Right atrium auricular region (tissue), 2 donors: ENCODE results near the gene HDGFL3. TPM values are rescaled to one million over a fixed set of nuclear protein-coding genes. Genes with fewer than 3 reads are reported as not detected.

Source experiments
- DNase-seq: peaks from one replicate; pipeline ENCODE4 v3.0.0-alpha.2; 2019; ENCODE audit warnings: low spot score
- H3K27ac ChIP-seq, 2 donors: fragments of 200-600 bp; sonication (generic); 1 replicate in 1 of 2; 2 replicates in 1 of 2; pipeline ENCODE4 v1.5.1; 2016 to 2019
- H3K27me3 ChIP-seq, 2 donors: fragments of 200-600 bp; sonication (generic); one replicate each; pipeline versions ENCODE4 v1.5.1 to v1.6.0; 2017 to 2019
- H3K36me3 ChIP-seq: fragments of 200-600 bp; sonication (generic); one replicate; pipeline ENCODE4 v1.5.1; 2016
- H3K4me1 ChIP-seq, 2 donors: fragments of 200-600 bp; sonication (generic); one replicate each; pipeline versions ENCODE4 v1.5.1 to v1.6.0; 2017 to 2019
- H3K4me3 ChIP-seq, 2 donors: fragments of 200-600 bp; sonication (generic); 1 replicate in 1 of 2; 2 replicates in 1 of 2; pipeline ENCODE4 v1.5.1; 2017 to 2019; ENCODE audit warnings: mild to moderate bottlenecking in 1 of 2, moderate library complexity in 1 of 2
- H3K9me3 ChIP-seq, 2 donors: fragments of 200-600 bp; sonication (generic); one replicate each; pipeline ENCODE4 v1.5.1; 2019
- total RNA-seq, 2 donors: library from RNA; depleted of rRNA; stranded (reverse); fragments of >200 nt; gene quantifications; one replicate each; pipeline ENCODE4 v1.1.0, GENCODE V29; 2016
- TF ChIP-seq, protein P1 (sequence below), 2 donors: fragments of 200-600 bp; sonication (generic); IDR thresholded peaks; one replicate each; pipeline ENCODE4 v1.5.1; 2019; ENCODE audit warnings: antibody characterized with exemption in 2 of 2

Gene HDGFL3
- total RNA-seq, 2 donors from 2014 or later: 25.6 to 30.0 TPM

- no peaks in the 10 kb centered on the region for H3K36me3 ChIP-seq
- TF ChIP-seq, protein P1, sequence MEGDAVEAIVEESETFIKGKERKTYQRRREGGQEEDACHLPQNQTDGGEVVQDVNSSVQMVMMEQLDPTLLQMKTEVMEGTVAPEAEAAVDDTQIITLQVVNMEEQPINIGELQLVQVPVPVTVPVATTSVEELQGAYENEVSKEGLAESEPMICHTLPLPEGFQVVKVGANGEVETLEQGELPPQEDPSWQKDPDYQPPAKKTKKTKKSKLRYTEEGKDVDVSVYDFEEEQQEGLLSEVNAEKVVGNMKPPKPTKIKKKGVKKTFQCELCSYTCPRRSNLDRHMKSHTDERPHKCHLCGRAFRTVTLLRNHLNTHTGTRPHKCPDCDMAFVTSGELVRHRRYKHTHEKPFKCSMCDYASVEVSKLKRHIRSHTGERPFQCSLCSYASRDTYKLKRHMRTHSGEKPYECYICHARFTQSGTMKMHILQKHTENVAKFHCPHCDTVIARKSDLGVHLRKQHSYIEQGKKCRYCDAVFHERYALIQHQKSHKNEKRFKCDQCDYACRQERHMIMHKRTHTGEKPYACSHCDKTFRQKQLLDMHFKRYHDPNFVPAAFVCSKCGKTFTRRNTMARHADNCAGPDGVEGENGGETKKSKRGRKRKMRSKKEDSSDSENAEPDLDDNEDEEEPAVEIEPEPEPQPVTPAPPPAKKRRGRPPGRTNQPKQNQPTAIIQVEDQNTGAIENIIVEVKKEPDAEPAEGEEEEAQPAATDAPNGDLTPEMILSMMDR (IDR thresholded peaks at IDR 0.05): no peak
- no peak overlapping the region for H3K27ac ChIP-seq
- H3K9me3 ChIP-seq: no peaks in the 10 kb centered on the region
- no peak overlapping the region for H3K4me3 ChIP-seq
- peaks cover 0 to 23% of the 10 kb centered on the region in 2 donors for H3K4me1 ChIP-seq
- H3K27me3 ChIP-seq: no peaks in the 10 kb centered on the region
- no peak for DNase-seq
Measured at GRCh38 chr15:83204697-83205096, 2.9 kb downstream of the HDGFL3 start.

DNA sequence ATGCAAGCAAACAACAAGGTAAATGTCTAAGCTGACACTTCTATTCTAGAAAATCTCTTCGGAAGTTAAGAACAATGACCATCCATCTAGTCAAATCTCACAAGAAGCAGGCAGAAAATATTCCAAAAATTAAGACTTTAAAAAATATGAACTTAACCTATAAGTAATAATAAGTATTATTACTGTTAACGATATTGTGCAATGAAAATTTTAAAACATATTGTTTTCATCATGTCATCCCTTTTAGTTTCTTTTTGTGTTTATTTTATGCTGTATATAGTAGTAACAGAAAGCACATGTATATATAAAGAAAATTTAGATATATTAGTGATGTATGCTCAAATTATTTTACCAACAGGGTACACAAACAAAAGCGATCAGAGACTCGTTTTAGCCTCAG lies 4.1 kb downstream of the HDGFL3 start:
- no peak for DNase-seq
- TF ChIP-seq, protein P1 (IDR thresholded peaks at IDR 0.05): no peak
- Histone ChIP-seq H3K4me1 (peaks cover 0 to 23% of the 10 kb centered on the region in 2 donors), H3K9me3 (no peaks in the 10 kb centered on the region), H3K27me3 (no peaks in the 10 kb centered on the region), H3K36me3 (no peaks in the 10 kb centered on the region), H3K4me3 (no peak overlapping the region), H3K27ac (no peak overlapping the region)

DNA sequence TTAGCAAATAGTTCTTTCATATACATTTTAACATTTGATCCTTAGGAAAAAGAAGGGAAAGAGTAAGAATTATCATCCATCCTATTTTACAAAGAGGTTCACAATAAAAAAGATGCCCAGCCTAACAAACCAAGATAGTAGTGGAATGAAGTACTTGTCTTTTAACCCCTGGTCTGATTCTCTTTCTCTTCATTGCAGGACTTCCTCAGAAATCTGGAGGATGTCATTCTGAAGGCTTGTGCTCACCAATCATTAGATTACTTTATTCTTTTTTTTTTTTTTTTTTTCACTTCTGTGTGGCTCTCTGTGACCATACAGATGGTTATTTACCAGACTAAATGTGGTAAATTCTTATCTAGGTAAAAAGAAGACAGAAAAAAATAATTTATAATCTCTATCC lies 7.0 kb downstream of the HDGFL3 start:
- H3K36me3 ChIP-seq: no peaks in the 10 kb centered on the region

DNA sequence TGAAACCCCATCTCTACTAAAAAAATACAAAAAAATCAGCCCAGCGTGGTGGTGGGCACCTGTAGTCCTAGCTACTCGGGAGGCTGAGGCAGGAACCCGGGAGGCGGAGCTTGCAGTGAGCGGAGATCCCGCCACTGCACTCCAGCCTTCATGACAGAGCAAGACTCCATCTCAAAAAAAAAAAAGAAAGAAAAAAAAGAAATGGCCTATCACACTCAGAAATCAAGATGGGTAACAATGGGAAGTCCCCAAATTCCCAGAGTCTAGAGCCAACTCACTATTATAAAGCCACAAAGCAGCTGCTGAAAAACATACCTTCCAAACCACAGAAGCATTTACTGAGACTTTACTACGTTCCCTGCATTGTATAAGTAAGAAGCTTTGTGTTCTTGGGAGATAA lies 7.5 kb downstream of the HDGFL3 start:
- H3K4me3 ChIP-seq: no peak overlapping the region
- H3K9me3 ChIP-seq: no peaks in the 10 kb centered on the region
- TF ChIP-seq, protein P1 (IDR thresholded peaks at IDR 0.05): no peak
- DNase-seq: no peak
- H3K27me3 ChIP-seq: no peaks in the 10 kb centered on the region
- peaks cover 0 to 13% of the 10 kb centered on the region in 2 donors for H3K4me1 ChIP-seq
- no peak overlapping the region for H3K27ac ChIP-seq
- no peaks in the 10 kb centered on the region for H3K36me3 ChIP-seq

More for the DNA sequence above, 7.0 kb downstream of the HDGFL3 start:
- DNase-seq: no peak
- peaks cover 0 to 16% of the 10 kb centered on the region in 2 donors for H3K4me1 ChIP-seq
- H3K4me3 ChIP-seq: no peak overlapping the region
- TF ChIP-seq, protein P1 (IDR thresholded peaks at IDR 0.05): no peak
- H3K9me3 ChIP-seq: no peaks in the 10 kb centered on the region
- H3K27me3 ChIP-seq: no peaks in the 10 kb centered on the region
- no peak overlapping the region for H3K27ac ChIP-seq

DNA sequence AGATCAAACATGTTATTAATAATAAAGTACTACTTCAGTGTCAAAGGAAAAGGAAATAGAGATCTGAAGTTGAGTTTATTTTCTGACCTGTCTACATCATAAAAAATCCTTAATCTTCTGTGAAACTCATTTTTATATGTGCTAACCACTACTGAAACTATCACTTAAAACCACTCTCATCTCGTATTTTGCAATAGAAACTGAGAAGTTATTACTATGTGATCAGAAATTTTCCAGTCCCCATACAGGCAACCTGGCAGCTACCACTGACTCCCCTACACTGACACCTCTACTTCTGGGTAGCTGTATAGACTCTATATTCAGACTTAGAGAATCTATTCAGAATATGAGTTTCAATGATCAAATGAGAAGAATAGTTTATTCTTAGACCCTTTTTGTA lies 8.3 kb downstream of the HDGFL3 start:
- Histone ChIP-seq H3K9me3 (no peaks in the 10 kb centered on the region), H3K27ac (no peak overlapping the region), H3K4me1 (peaks cover 0 to 6% of the 10 kb centered on the region in 2 donors), H3K27me3 (no peaks in the 10 kb centered on the region), H3K36me3 (no peaks in the 10 kb centered on the region), H3K4me3 (no peak overlapping the region)
- TF ChIP-seq, protein P1 (IDR thresholded peaks at IDR 0.05): no peak
- no peak for DNase-seq

DNA sequence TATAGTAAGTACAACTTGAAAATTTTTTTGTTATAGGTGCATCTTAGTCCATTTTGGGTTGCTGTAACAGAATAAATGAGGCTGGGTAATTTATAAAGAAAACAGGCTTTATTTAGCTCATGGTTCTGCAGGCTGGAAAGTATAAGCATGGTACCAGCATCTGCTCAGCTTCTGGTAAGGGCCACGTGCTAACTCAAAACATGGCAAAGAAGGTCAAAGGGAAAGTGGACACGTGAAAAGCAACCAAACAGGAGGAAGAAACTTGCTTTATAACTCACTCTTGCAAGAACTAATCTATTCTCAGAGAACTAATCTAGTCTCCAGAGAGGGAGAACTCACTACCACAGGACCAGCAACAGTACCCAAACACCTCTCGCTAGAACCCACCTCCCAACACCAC lies 9.1 kb downstream of the HDGFL3 start:
- no peak overlapping the region for H3K4me3 ChIP-seq
- no peaks in the 10 kb centered on the region for H3K36me3 ChIP-seq
- DNase-seq: no peak
- H3K4me1 ChIP-seq: peaks cover 0 to 6% of the 10 kb centered on the region in 2 donors
- H3K27ac ChIP-seq: no peak overlapping the region
- H3K27me3 ChIP-seq: no peaks in the 10 kb centered on the region
- no peaks in the 10 kb centered on the region for H3K9me3 ChIP-seq
- TF ChIP-seq, protein P1 (IDR thresholded peaks at IDR 0.05): no peak
